GM21576 (cell line): Measurements from ENCODE around the gene MEIS2.

Experiments used
- ATAC-seq: cut with Tn5 transposase; IDR thresholded peaks from one replicate; pipeline ENCODE4 v1.9.1; 2021; ENCODE audit warnings: mild to moderate bottlenecking, moderate library complexity; ENCODE audit not compliant: unreplicated experiment

Gene MEIS2

DNA sequence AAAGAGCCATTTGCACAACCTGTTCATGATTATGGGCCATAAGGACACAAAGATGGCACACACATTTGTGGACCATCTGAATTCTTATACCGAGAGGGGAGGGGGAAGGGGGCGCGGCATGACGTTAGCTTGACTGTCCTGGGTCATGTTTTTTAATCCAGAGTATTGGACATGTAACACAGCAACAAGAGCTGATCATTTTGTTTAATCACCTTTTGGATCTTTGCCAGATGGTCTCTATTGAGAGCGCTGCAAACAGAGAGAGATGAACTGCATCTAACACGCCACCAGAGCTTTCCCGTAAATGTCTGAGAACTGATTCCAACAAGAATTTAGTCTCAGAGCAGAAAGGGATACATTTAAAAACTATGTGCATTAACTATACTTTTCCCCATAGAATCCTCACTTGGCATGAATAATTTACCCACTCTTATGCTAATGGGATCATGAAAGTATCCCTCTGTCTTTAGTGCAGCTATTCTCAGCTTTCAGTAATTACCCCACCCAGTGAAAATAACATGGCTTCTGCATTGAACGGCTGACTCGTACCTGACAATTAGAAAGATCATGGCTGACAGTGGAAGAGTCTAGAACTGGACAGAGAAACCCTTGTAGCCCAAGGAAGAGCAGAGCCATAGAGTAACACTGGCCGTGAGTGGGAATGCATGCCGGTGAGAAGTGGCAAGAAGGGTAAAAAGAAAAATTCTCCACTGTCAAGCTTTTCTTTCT, 22.6 kb downstream of the MEIS2 start:
- ATAC-seq, result no peak

GRCh38 chr15:37076543-37076942, 23.8 kb downstream of the MEIS2 start:
- no peak for ATAC-seq

DNA sequence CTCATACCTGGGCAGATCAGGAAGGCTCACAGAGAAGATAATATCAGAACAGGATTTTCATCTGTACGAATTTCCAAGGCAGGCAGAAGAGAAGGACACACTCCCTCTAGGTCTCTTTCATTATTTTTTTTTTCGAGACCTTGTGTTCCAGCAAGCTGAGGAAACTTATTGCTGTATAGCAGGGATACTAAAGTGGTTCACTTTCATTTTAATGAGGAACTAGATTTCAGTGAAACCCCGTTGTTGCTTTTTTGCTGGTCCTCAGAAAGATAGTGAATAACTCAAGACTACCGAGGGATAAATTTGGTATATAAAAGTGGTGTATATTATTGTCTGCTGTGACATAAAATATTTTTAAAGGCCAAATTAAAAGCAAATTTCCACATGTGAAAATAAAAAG, 24.6 kb downstream of the MEIS2 start:
- no peak for ATAC-seq

DNA sequence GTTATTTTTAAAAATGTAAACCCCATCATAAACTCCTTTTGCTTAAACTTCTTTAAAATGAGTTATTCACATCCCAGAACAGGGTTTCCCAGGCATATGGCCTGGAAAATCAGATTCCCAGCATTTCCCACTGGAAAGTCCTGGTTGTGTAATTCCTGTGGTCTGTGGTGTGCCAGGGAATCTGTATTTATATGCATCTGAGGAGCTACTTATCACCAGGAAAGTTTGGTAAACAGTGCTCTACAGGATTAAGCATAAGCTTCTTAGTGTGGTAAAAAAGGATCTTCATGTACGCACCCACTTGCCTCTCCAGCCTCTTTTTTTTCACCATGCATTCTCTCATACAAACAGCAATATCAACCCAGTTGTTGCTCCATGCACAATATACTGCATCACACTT, 28.2 kb downstream of the MEIS2 start:
- ATAC-seq, result no peak

GRCh38 chr15:37071134-37071533, 29.2 kb downstream of the MEIS2 start:
- ATAC-seq, result no peak

- no peak for ATAC-seq
Measured at GRCh38 chr15:37070686-37071085, 29.7 kb downstream of the MEIS2 start.

DNA sequence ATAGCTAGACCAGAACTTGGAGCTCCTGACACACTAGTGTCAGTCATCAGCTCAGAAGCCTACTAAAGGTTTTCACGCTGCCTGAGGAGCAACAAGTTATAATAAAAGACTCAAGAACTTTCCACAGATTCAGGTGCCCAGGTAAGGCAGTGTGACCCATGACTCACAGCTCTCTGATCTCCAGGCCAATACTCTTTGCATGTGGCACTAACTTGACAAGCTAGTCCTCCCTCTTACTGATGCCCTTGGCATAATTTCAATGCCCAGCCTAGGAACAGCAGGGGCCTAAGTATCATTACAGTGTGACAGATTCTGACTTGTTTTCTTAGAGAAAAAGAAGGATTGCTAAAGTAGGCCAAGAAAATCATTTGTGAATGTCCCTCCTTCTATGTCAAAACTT, 38.4 kb downstream of the MEIS2 start:
- ATAC-seq, result no peak

- ATAC-seq, result no peak
Measured at GRCh38 chr15:37059086-37059485, 41.3 kb downstream of the MEIS2 start.

DNA sequence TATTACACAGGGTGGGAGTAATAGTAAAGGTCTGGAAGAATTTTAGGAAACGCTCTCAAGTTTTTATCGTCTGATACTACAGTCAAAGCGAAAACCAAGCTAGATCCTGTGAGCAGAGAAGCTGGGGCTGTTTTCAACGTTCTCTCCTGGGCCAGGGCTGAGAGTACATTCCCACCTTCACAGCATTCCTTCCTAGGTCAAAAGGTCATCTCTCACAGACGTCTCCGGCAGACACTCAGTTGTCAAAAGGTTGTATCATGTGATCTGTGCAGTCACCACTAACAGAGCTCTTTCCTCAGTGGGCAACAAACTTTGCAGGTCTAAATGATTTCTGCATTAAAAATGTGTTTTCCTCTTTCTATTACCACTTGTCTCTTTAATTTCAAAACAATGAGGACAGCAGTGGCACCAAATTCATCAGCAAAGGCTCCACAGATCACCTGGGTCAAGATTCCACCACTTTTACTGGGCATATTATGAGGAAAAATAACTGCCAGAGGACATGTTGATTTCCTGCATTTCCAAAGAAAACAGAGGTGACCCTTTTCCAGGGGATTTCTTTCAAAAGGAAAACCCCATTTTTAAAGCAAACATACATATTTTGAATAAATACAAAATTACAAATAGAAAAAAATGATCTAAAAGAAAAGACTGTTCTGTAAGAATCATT, 41.9 kb downstream of the MEIS2 start:
- no peak for ATAC-seq

- no peak for ATAC-seq
Measured at GRCh38 chr15:37057831-37058230, 42.5 kb downstream of the MEIS2 start.

- no peak for ATAC-seq
Measured at GRCh38 chr15:37057256-37057655, 43.1 kb downstream of the MEIS2 start.

DNA sequence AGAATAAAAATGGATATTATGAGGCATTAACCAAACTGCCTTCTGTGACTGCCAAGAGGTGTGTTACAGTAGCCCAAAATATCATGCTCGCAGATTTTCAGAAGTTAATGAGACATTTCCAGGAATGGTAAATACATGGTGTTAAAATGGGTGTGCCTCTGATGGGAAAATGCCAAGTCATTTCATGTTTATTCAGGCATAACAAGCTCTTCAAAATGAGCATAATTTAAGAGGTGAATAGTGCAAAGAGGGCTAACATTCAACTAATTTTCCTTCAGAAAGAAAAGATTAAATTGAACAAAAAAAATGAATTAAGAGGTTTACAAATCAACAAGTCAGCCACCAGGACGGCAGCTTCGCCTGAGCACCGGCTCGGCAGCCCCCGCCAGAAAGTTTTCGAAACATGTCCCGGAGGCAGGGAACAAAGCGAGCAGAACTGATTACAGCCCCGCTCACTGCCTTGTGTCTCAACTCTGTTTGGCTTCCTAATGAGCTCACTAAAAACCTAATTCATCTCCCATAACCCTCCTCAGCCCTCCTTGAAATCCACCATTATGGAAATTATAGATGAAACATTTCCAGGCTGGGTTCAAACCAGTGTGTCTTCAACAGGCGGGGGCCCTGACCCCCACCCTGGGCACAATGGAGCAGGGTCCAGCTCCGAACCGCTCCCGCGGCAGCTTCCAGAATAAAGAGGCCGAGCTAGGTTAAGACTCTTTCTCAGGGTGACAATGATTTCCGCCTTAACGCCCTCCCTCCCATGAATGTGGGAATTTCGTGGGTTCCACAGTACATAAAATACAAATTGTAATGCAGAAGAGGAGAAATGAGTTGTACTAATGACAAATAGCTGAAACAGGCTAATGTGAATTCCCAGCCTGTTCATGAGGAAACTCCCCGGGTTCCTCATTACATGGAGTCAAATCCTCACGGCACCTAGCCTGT, 43.9 kb downstream of the MEIS2 start:
- ATAC-seq, result no peak

- no peak for ATAC-seq
Measured at GRCh38 chr15:37055481-37055880, 44.9 kb downstream of the MEIS2 start.

GRCh38 chr15:37054336-37054735, 46.0 kb downstream of the MEIS2 start:
- ATAC-seq, result no peak

- ATAC-seq, result no peak
Measured at GRCh38 chr15:37053166-37053565, 47.2 kb downstream of the MEIS2 start.

DNA sequence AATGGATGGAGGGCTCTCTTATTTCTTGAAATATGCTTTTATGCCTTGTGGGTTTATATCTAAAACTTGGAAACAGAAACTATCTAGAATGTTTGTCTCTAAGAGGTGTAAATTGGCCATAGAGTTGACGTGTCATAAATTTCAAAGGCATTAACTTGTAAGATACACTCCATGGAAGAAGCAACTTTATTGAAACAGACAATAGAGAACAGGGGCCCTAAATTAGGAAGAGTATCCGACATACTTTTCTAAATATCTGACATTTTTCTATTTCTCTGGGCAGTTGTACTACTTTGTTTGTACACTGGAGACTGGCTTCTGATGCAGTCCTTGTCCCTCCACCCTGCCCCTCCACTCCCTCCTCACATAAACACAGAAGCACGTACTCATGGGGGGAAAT, 50.0 kb downstream of the MEIS2 start:
- ATAC-seq, result no peak

DNA sequence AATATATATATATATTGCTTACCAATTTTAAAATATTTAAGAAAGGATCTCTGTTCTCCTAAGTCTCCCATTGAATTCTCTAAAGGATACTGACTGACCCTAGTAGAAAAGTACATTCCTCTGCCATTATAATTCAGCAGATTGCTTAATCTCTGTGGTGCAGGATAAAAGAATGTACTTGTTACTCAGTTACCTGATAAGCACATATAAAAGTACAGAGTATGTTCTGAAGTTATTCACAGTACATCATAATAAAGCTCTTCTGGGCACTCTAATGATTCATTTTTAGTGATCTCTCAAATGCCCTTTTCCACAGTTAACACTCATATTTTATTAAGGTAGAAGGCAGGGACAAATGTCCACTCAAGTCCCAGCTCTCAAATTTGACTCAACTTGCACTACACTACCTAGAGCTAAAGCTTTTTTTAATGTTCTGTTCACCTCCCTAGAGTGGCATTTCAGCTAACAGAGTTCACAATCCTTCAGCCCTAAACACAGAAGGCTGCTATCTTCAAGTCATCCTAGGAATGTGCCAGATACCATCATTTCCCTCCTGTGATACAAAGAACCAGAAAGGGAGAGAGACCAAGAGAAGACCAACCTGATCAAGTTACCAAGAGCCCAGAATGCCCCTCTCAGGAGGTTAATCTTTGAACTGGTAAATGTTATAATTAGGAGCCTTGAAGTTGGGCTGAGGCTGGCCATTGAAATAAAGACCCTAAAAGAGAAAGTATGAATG, 53.3 kb downstream of the MEIS2 start:
- no peak for ATAC-seq

DNA sequence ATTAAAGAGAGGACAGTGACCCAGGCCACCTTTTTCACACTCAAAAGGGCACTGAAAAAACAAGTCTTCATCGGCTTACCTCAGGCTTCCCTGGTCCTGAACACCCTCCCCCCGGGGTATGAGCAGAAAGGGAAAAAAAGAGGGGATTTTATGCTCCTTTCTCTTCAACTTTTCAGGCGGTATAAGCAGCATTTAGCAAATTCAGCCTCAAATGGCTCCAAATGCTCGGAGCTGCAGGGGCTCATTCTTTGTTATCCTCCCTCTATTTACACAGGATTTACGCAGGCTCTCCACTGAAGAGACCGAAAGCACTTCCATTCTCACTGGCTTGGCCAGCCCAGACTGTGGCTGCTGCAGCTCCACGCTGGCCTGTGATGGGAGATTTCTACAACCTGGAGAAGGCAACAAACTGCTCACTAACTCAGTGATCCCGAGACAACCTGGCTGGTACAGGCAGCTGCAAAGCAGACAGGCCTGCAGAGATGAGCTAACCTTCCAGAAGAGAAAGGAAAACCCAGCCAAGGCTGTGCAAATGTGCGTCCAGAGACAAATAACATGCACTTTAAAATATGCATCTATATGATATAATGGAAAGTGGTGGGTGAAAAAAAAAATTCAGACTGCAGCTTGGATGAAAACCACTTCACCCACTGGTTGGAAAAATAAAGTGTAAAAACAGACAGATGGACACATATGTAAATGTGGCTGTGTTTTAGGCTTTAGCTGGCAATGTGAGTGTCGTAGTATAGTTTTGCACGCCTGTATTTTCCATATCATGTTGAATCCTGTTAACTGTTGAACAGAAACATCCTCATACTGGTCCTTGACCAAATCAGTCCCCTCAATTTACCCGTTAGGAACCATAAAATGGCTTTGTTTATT, 54.2 kb downstream of the MEIS2 start:
- ATAC-seq, result no peak

DNA sequence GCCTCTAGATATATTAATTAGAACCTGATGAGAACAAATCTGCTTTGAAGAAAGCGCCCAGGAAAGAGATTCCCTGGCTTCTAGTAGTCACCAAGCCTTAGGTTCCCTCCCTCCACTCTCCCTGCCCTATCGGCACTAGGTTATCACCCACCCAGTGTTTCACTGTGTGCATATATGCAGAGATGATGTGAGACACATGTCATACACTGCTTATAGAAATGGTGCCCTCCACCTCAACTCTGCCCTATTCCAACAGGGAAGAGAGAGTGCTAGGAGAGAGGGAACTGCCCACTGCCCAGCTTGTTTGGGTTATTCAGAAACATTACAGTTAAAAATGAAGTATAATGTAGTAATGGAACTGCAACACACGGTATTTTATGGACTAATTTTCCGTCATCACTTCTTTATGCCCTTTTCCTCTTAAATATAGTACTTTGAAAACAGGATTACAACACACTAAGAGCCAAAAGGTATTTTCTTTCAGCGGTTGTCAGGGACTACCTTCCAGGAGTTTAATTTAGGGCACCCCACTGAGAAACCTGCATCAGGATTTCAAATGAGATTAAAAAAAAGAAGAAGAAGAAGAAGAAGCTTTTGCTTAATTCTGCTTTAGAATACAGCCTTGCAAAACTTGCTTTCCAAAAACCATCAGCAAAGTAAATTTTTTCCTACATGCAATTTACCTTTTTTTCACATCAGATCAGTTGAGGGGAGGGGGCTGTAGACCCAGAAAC, 55.3 kb downstream of the MEIS2 start:
- no peak for ATAC-seq
